ENCODE data around the gene DOCK8.

- TF ChIP-seq, protein P1, sequence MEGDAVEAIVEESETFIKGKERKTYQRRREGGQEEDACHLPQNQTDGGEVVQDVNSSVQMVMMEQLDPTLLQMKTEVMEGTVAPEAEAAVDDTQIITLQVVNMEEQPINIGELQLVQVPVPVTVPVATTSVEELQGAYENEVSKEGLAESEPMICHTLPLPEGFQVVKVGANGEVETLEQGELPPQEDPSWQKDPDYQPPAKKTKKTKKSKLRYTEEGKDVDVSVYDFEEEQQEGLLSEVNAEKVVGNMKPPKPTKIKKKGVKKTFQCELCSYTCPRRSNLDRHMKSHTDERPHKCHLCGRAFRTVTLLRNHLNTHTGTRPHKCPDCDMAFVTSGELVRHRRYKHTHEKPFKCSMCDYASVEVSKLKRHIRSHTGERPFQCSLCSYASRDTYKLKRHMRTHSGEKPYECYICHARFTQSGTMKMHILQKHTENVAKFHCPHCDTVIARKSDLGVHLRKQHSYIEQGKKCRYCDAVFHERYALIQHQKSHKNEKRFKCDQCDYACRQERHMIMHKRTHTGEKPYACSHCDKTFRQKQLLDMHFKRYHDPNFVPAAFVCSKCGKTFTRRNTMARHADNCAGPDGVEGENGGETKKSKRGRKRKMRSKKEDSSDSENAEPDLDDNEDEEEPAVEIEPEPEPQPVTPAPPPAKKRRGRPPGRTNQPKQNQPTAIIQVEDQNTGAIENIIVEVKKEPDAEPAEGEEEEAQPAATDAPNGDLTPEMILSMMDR (conservative IDR thresholded peaks at IDR 0.05), result no peak
- no peak for TF ChIP-seq EZH2 (IDR thresholded peaks at IDR 0.05; ENCODE audit: low read depth)
These were observed 281.1 kb downstream of the DOCK8 start for GRCh38 chr9:495739-496138.

All from PC-9 (cell line).